ENCODE results near the gene AUH.

Gene AUH

GRCh38 chr9:91347377-91347776 is 14.3 kb downstream of the AUH start:
- POLR2A ChIA-PET, result no interaction called here
- CTCF ChIA-PET, result interaction anchor here (0.6 kb wide), 1 partner anchor 108 kb away, joined by 3 read pairs; no protein-coding TSS in a partner anchor
- TF ChIP-seq BHLHE40 (IDR thresholded peaks at IDR 0.05; ENCODE audit: borderline replicate concordance), result no peak
- no peak for TF ChIP-seq ZNF384 (IDR thresholded peaks at IDR 0.05)
- TF ChIP-seq LEF1 (IDR thresholded peaks at IDR 0.05; ENCODE audit: borderline replicate concordance), result no peak
- no peak for TF ChIP-seq SUZ12 (IDR thresholded peaks at IDR 0.05)
- TF ChIP-seq TARDBP (IDR thresholded peaks at IDR 0.05), result no peak
- no peak for TF ChIP-seq FOXM1 (IDR thresholded peaks at IDR 0.05; ENCODE audit: borderline replicate concordance)
- no peak for TF ChIP-seq SP1 (IDR thresholded peaks at IDR 0.05)
- no peak for TF ChIP-seq FOXK2 (IDR thresholded peaks at IDR 0.05)
- no peak for TF ChIP-seq FOXA1 (IDR thresholded peaks at IDR 0.05)
- no peak for TF ChIP-seq ARNT (IDR thresholded peaks at IDR 0.05)
- TF ChIP-seq ELF4 (IDR thresholded peaks at IDR 0.05), result no peak
- no peak for TF ChIP-seq HDGF (IDR thresholded peaks at IDR 0.05; ENCODE audit: borderline replicate concordance)
- no peak for TF ChIP-seq CTBP1 (IDR thresholded peaks at IDR 0.05; ENCODE audit: borderline replicate concordance)
- TF ChIP-seq NFRKB (IDR thresholded peaks at IDR 0.05), result no peak
- TF ChIP-seq PKNOX1 (IDR thresholded peaks at IDR 0.05), result no peak
- TF ChIP-seq L3MBTL2 (conservative IDR thresholded peaks at IDR 0.05), result no peak
- DNase-seq (ENCODE audit: extremely low spot score), result no peak

- no peak for TF ChIP-seq ELF4 (IDR thresholded peaks at IDR 0.05)
- no peak for TF ChIP-seq HDGF (IDR thresholded peaks at IDR 0.05; ENCODE audit: borderline replicate concordance)
- TF ChIP-seq FOXK2 (IDR thresholded peaks at IDR 0.05), result no peak
- no peak for TF ChIP-seq ZNF384 (IDR thresholded peaks at IDR 0.05)
- no peak for TF ChIP-seq BHLHE40 (IDR thresholded peaks at IDR 0.05; ENCODE audit: borderline replicate concordance)
- no peak for TF ChIP-seq SUZ12 (IDR thresholded peaks at IDR 0.05)
- TF ChIP-seq SP1 (IDR thresholded peaks at IDR 0.05), result no peak
- no peak for TF ChIP-seq TARDBP (IDR thresholded peaks at IDR 0.05)
- TF ChIP-seq LEF1 (IDR thresholded peaks at IDR 0.05; ENCODE audit: borderline replicate concordance), result no peak
- no peak for TF ChIP-seq CTBP1 (IDR thresholded peaks at IDR 0.05; ENCODE audit: borderline replicate concordance)
- no peak for TF ChIP-seq PKNOX1 (IDR thresholded peaks at IDR 0.05)
- TF ChIP-seq FOXA1 (IDR thresholded peaks at IDR 0.05), result no peak
- TF ChIP-seq L3MBTL2 (conservative IDR thresholded peaks at IDR 0.05), result no peak
- no peak for TF ChIP-seq NFRKB (IDR thresholded peaks at IDR 0.05)
- TF ChIP-seq ARNT (IDR thresholded peaks at IDR 0.05), result no peak
- no peak for TF ChIP-seq FOXM1 (IDR thresholded peaks at IDR 0.05; ENCODE audit: borderline replicate concordance)
- ChIA-PET CTCF (no interaction called here), POLR2A (no interaction called here)
- DNase-seq (ENCODE audit: extremely low spot score), result no peak
Observed at GRCh38 chr9:91346644-91347043, 15.1 kb downstream of the AUH start.

GRCh38 chr9:91345978-91346377 is 15.7 kb downstream of the AUH start:
- ChIA-PET CTCF (no interaction called here), POLR2A (no interaction called here)
- DNase-seq (ENCODE audit: extremely low spot score), result no peak
- no peak for TF ChIP-seq LEF1 (IDR thresholded peaks at IDR 0.05; ENCODE audit: borderline replicate concordance)
- no peak for TF ChIP-seq HDGF (IDR thresholded peaks at IDR 0.05; ENCODE audit: borderline replicate concordance)
- TF ChIP-seq ARNT (IDR thresholded peaks at IDR 0.05), result no peak
- no peak for TF ChIP-seq BHLHE40 (IDR thresholded peaks at IDR 0.05; ENCODE audit: borderline replicate concordance)
- TF ChIP-seq NFRKB (IDR thresholded peaks at IDR 0.05), result no peak
- TF ChIP-seq TARDBP (IDR thresholded peaks at IDR 0.05), result no peak
- no peak for TF ChIP-seq FOXM1 (IDR thresholded peaks at IDR 0.05; ENCODE audit: borderline replicate concordance)
- no peak for TF ChIP-seq ZNF384 (IDR thresholded peaks at IDR 0.05)
- no peak for TF ChIP-seq ELF4 (IDR thresholded peaks at IDR 0.05)
- no peak for TF ChIP-seq PKNOX1 (IDR thresholded peaks at IDR 0.05)
- TF ChIP-seq FOXA1 (IDR thresholded peaks at IDR 0.05), result no peak
- no peak for TF ChIP-seq L3MBTL2 (conservative IDR thresholded peaks at IDR 0.05)
- no peak for TF ChIP-seq FOXK2 (IDR thresholded peaks at IDR 0.05)
- TF ChIP-seq CTBP1 (IDR thresholded peaks at IDR 0.05; ENCODE audit: borderline replicate concordance), result no peak
- no peak for TF ChIP-seq SUZ12 (IDR thresholded peaks at IDR 0.05)
- no peak for TF ChIP-seq SP1 (IDR thresholded peaks at IDR 0.05)

- DNase-seq (ENCODE audit: extremely low spot score), result no peak
- CTCF ChIA-PET, result no interaction called here
- POLR2A ChIA-PET, result no interaction called here
- TF ChIP-seq CTBP1 (IDR thresholded peaks at IDR 0.05; ENCODE audit: borderline replicate concordance) (no peak), SUZ12 (IDR thresholded peaks at IDR 0.05) (no peak), ARNT (IDR thresholded peaks at IDR 0.05) (no peak), L3MBTL2 (conservative IDR thresholded peaks at IDR 0.05) (no peak), PKNOX1 (IDR thresholded peaks at IDR 0.05) (no peak)
Observed at GRCh38 chr9:91342575-91342974, 19.1 kb downstream of the AUH start.

- no peak for DNase-seq (ENCODE audit: extremely low spot score)
- ChIA-PET POLR2A (no interaction called here), CTCF (no interaction called here)
- TF ChIP-seq LEF1 (IDR thresholded peaks at IDR 0.05; ENCODE audit: borderline replicate concordance) (no peak), SUZ12 (IDR thresholded peaks at IDR 0.05) (no peak), FOXA1 (IDR thresholded peaks at IDR 0.05) (no peak), HDGF (IDR thresholded peaks at IDR 0.05; ENCODE audit: borderline replicate concordance) (no peak), ZNF384 (IDR thresholded peaks at IDR 0.05) (no peak), ELF4 (IDR thresholded peaks at IDR 0.05) (no peak), PKNOX1 (IDR thresholded peaks at IDR 0.05) (no peak)
Observed at GRCh38 chr9:91341749-91342148, 20.0 kb downstream of the AUH start.

Measured in HEK293T (cell line).